ENCODE results near the gene DPY19L1. TPM values are rescaled to one million over a fixed set of nuclear protein-coding genes. Genes with fewer than 3 reads are reported as not detected.
"Not testable (repeated sequence)": the region's sequence is repeated elsewhere in the genome, so short reads cannot be mapped to it uniquely, and the experiment has no call there.

The DPY19L1 gene
- total RNA-seq, 4 donors from 2014 or later: 4.1 to 6.8 (median 5.1) TPM

DNA sequence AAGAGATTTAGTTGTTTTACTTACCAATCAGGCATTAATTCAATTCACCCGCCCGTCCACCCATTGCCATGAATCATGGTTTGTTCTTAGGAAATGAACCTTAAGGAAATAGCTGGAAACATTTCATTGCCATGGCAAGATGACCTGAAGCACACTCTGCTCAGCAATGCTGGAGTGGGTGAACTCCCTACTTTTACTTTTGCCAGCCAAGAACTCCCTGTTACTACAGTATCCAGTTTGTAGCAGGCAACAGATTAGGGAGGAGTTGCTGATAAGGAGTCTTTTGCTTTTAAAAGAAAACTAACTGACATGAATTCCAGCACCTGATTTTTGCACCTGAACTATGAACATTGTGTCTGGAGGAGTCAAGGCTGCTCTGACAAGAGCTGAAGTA, 10.6 kb upstream of the DPY19L1 start:
- not testable (repeated sequence) for H3K27me3 ChIP-seq, H3K36me3 ChIP-seq, H3K4me3 ChIP-seq, H3K4me1 ChIP-seq, H3K27ac ChIP-seq, H3K9me3 ChIP-seq, DNase-seq

DNA sequence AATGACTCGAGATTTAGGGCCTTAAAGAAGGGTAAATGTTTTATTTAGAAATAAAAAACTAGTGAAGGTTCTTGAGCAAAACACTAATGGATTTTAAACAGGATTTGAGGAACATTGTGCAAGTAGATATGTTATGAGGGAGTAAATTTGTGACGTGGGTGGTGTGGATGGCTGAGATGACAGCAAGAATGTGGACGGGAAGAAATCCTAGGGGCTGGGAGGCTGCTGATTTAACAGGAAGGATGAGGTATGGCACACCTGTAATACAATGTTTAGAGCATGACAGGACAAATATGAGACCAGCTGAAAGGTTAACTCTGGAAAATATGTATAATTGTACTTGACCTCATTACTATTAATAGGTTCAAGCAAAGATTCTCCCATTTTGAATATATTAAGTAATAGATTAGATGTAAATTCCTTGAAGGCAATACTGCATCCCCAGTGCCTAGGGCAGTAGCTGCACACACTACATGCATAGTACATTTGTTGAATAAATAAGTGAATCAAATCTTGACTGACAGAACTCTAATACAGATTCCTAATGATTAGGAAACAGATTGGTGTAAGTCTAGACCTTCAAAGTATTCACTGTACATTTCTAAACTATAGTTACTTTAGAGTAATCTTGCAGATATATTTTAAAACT, 10.1 kb upstream of the DPY19L1 start:
- H3K36me3 ChIP-seq, H3K27me3 ChIP-seq, H3K27ac ChIP-seq, H3K9me3 ChIP-seq, DNase-seq, H3K4me1 ChIP-seq, H3K4me3 ChIP-seq: not testable (repeated sequence)

DNA sequence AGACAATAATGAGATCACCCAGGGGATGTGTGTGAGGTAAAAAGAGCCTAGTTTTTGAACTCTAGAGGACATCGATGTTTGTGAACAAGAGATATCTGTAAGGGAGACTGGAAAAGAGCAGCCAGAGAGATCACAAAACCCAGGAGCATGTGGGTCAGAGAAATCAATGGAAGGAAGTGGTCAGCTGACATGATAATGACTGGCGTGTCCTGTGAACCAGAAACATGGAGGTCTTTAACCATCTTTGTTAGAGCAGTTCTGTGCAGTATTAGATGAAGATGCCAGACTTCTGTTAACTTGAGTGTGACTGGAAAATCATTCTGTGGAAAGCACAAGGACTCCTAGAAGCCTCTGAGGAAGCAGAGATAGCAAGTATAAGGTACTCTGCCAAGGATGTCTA, 6.0 kb upstream of the DPY19L1 start:
- H3K27ac ChIP-seq, H3K4me1 ChIP-seq, H3K36me3 ChIP-seq, H3K4me3 ChIP-seq, H3K9me3 ChIP-seq, H3K27me3 ChIP-seq, DNase-seq: not testable (repeated sequence)

DNA sequence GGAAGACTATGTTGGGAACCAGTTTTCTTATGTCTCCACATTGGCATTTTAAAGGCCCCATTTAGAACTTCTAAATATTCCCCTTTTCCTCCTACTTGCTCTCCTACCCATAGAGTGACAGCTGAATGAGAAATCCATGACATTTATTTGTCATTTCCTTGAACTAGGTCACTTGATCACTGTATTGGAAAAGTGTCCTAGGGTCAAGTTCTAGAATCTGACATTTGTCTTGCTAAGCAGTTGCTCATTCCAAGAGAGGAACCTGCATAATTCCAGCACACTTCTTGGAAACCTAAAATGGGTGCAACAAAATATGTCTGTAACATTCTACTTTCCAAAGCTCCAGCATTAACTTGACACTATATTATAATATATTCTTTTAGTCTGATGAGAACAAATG, 3.6 kb upstream of the DPY19L1 start:
- Histone ChIP-seq H3K4me1 (peaks cover 0 to 8% (median 1%) of the 10 kb centered on the region in 4 donors), H3K27ac (no peak overlapping the region), H3K27me3 (no peaks in the 10 kb centered on the region), H3K9me3 (no peaks in the 10 kb centered on the region), H3K36me3 (no peaks in the 10 kb centered on the region), H3K4me3 (no peak overlapping the region)
- TF ChIP-seq POLR2A (IDR thresholded peaks at IDR 0.05): no peak
- TF ChIP-seq, protein P1, sequence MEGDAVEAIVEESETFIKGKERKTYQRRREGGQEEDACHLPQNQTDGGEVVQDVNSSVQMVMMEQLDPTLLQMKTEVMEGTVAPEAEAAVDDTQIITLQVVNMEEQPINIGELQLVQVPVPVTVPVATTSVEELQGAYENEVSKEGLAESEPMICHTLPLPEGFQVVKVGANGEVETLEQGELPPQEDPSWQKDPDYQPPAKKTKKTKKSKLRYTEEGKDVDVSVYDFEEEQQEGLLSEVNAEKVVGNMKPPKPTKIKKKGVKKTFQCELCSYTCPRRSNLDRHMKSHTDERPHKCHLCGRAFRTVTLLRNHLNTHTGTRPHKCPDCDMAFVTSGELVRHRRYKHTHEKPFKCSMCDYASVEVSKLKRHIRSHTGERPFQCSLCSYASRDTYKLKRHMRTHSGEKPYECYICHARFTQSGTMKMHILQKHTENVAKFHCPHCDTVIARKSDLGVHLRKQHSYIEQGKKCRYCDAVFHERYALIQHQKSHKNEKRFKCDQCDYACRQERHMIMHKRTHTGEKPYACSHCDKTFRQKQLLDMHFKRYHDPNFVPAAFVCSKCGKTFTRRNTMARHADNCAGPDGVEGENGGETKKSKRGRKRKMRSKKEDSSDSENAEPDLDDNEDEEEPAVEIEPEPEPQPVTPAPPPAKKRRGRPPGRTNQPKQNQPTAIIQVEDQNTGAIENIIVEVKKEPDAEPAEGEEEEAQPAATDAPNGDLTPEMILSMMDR (IDR thresholded peaks at IDR 0.05): no peak
- DNase-seq: no peak

DNA sequence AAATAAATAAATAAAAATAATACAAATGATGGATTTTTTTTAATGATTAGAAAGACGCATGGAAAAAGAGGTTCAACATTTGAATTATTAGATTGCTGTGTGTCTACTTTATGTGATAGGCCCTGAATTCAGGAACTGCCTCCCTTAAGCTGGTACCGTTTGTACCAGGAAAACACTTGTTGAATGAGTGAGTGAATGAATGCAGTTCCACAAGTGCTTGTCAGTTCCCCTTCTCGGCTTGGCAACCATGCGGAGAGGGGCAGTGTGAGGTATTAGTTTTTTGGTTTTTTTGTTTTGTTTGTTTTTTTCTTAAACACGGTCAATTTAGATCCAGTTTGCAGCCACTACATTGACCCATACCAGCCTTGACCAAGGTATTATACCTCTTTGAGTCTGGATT, 2.1 kb upstream of the DPY19L1 start:
- H3K9me3 ChIP-seq: no peaks in the 10 kb centered on the region
- no peaks in the 10 kb centered on the region for H3K27me3 ChIP-seq
- DNase-seq: no peak

DNA sequence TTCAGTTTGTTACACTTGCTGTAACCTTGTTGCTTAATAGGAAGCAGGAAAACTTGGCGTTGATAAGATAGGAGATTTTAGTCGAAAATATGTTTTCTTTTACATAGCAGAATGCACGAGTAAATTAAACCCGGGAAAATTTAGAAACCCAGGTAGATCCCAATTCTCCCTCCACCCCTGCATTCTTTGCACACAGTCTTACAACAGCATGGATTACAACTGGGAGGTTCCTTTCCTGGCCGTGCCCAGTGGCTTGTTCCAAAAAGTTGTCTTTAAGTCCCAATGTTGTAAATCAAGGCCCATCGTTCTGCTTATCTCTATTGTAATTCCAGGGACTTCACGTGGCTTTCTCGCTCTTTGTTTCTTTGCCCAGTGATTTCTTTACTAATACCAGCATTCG, 1.1 kb upstream of the DPY19L1 start:
- no peaks in the 10 kb centered on the region for H3K9me3 ChIP-seq
- H3K4me3 ChIP-seq: peak overlapping the region; percentile 71 to 92 (median 78)
- H3K27ac ChIP-seq: peak overlapping the region in 2 of 4 donors; percentile 92 to 93
- peaks cover 0 to 13% (median 5%) of the 10 kb centered on the region in 4 donors for H3K4me1 ChIP-seq
- H3K27me3 ChIP-seq: no peaks in the 10 kb centered on the region
- DNase-seq: no peak
- no peaks in the 10 kb centered on the region for H3K36me3 ChIP-seq
- no peak for TF ChIP-seq POLR2A (IDR thresholded peaks at IDR 0.05)
- TF ChIP-seq, protein P1 (IDR thresholded peaks at IDR 0.05): no peak

More for the DNA sequence above, 2.1 kb upstream of the DPY19L1 start:
- no peak for TF ChIP-seq POLR2A (IDR thresholded peaks at IDR 0.05)
- TF ChIP-seq, protein P1 (IDR thresholded peaks at IDR 0.05): no peak
- Histone ChIP-seq H3K36me3 (no peaks in the 10 kb centered on the region), H3K4me3 (no peak overlapping the region), H3K4me1 (peaks cover 0 to 13% (median 5%) of the 10 kb centered on the region in 4 donors), H3K27ac (no peak overlapping the region)

DNA sequence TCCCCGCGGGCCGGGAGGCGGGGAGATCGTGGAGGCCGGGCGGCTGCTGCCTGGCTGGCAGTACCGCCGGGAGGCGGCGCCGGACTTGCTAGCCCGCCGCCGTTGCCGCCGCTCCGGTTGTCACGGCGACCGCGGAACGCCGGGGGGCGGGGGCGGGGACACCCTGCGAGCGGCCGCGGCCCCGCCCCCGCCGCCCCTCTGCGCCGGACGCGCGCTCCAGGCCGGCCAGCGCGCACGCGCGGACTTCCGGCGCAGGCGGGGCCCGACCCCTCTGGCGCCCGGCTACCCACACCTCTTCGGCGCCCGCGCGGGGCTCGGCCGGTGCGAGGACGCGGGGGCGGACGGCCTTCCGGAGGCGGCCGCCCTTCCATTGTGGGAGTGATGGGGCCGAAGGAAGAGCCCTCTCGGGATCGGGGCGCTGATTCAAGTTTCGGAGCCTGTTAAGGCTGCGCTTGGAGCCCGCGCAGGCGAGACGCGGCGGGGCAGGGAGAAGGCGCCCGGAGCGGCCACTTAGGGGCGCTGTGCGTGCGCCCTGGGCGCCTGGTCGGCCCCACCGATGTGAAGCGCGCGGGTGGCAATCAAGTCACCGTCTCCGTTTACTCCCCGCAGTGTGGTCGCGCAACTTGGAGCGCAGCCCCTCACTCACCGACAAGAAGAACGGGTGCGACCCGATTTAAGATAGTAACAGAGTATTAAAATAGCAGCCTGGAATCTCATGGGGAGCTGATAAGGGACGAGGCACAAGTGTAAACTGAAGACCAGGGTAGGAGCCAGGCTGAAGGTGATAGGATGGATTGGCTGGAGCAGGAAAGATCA, 449 bp upstream of the DPY19L1 start:
- peak overlapping the region; percentile 82 to 93 (median 92) for H3K27ac ChIP-seq

More for the DNA sequence above, 449 bp upstream of the DPY19L1 start:
- TF ChIP-seq POLR2A (IDR thresholded peaks at IDR 0.05): peak; percentile 23 to 26
- TF ChIP-seq, protein P1 (IDR thresholded peaks at IDR 0.05): peak; percentile 61 to 88 (median 80)
- H3K36me3 ChIP-seq: no peaks in the 10 kb centered on the region
- DNase-seq: peak; percentile 93 to 98 (median 95)
- H3K9me3 ChIP-seq: no peaks in the 10 kb centered on the region
- peaks cover 0 to 13% (median 5%) of the 10 kb centered on the region in 4 donors for H3K4me1 ChIP-seq
- H3K27me3 ChIP-seq: no peaks in the 10 kb centered on the region
- H3K4me3 ChIP-seq: peak overlapping the region; percentile 71 to 92 (median 78)

Measured in Peyer's patch (tissue), 4 donors.